ENCODE results near the gene CLBA1.
"Not testable (repeated sequence)": the region's sequence is repeated elsewhere in the genome, so short reads cannot be mapped to it uniquely, and the experiment has no call there.

DNA sequence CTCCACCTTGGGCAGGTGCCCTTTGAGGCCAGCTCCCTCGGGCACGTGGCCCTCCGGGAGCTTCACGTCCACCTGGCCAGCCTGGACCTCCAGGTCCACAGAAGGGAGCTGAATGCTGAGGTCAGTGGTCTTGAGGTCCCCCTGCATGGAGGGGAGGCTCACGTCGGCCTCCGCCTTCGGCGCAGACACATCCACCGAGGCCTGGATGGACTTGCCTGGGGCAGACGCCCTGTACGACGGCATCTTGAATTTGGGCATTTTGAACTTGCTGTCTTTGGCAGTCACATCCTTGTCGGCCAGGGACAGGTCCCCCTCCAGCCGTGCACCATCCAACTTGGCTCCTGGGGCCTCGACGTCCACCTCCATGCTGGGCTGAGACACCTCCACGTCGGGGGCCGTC lies 40.3 kb upstream of the CLBA1 start:
- TF ChIP-seq, protein P1, sequence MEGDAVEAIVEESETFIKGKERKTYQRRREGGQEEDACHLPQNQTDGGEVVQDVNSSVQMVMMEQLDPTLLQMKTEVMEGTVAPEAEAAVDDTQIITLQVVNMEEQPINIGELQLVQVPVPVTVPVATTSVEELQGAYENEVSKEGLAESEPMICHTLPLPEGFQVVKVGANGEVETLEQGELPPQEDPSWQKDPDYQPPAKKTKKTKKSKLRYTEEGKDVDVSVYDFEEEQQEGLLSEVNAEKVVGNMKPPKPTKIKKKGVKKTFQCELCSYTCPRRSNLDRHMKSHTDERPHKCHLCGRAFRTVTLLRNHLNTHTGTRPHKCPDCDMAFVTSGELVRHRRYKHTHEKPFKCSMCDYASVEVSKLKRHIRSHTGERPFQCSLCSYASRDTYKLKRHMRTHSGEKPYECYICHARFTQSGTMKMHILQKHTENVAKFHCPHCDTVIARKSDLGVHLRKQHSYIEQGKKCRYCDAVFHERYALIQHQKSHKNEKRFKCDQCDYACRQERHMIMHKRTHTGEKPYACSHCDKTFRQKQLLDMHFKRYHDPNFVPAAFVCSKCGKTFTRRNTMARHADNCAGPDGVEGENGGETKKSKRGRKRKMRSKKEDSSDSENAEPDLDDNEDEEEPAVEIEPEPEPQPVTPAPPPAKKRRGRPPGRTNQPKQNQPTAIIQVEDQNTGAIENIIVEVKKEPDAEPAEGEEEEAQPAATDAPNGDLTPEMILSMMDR (IDR thresholded peaks at IDR 0.05) = not testable (repeated sequence)
- TF ChIP-seq POLR2A (IDR thresholded peaks at IDR 0.05) = not testable (repeated sequence)

Data from lower leg skin (tissue), 3 donors.